H1 (cell line): ENCODE data around the gene DRGX. TPM values are rescaled to one million over a fixed set of nuclear protein-coding genes. Genes with fewer than 3 reads are reported as not detected.

ENCODE experiments used
- CTCF ChIA-PET: fragments of 300-600 bp; sonication (Branson Sonifier 250); formaldehyde crosslinking; loops from one replicate; lab custom pipeline; 2021; ENCODE audit not compliant: partially characterized antibody; lab: Charles Lee
- POLR2A ChIA-PET: fragments of 300-600 bp; sonication (Branson Sonifier 250); formaldehyde crosslinking; loops from one replicate; lab custom pipeline; 2021; ENCODE audit warnings: inconsistent platforms; ENCODE audit not compliant: partially characterized antibody; lab: Charles Lee
- DNase-seq, 2 experiments: peaks; one replicate each; pipeline versions ENCODE4 v3.0.0 to v3.0.0-alpha.2; 2010 to 2022; ENCODE audit warnings: low spot score in 2 of 2, low read depth in 1 of 2, mixed read lengths in 1 of 2
- FAIRE-seq: peaks from 2 replicates; lab custom pipeline; 2011; peaks lifted over from hg19 to GRCh38; lab: Jason Lieb, UNC
- H2AFZ ChIP-seq: 2 replicates; pipeline ENCODE4 v1.8.1; 2012; ENCODE audit warnings: low read length, inconsistent platforms
- H2AK5ac ChIP-seq: 2 replicates; pipeline ENCODE4 v1.6.1; 2013; ENCODE audit warnings: low read depth, low read length
- H2BK120ac ChIP-seq: replicated peaks from 2 replicates; pipeline ENCODE3; 2013; ENCODE audit warnings: low read depth, low read length, inconsistent platforms
- H2BK12ac ChIP-seq: 2 replicates; pipeline ENCODE4 v1.6.1; 2013; ENCODE audit warnings: low read depth, low read length
- H2BK15ac ChIP-seq: 2 replicates; pipeline ENCODE4 v1.6.1; 2013; ENCODE audit warnings: low read length
- H2BK20ac ChIP-seq: 2 replicates; pipeline ENCODE4 v1.6.1; 2013; ENCODE audit warnings: low read length
- H2BK5ac ChIP-seq: 2 replicates; pipeline ENCODE4 v1.6.1; 2013; ENCODE audit warnings: low read depth, low read length
- H3K14ac ChIP-seq: 2 replicates; pipeline ENCODE4 v1.6.1; 2013; ENCODE audit warnings: inconsistent platforms; ENCODE audit not compliant: insufficient read length
- H3K18ac ChIP-seq: 2 replicates; pipeline ENCODE4 v1.6.1; 2013; ENCODE audit warnings: low read length; ENCODE audit errors: extremely low read depth
- H3K23ac ChIP-seq: 2 replicates; pipeline ENCODE4 v1.6.1; 2013; ENCODE audit warnings: inconsistent platforms; ENCODE audit not compliant: insufficient read length
- H3K23me2 ChIP-seq: 2 replicates; pipeline ENCODE4 v1.6.1; 2013; ENCODE audit warnings: low read depth, low read length
- H3K27ac ChIP-seq: 2 replicates; pipeline ENCODE4 v1.6.1; 2011; ENCODE audit warnings: low read depth, low read length, inconsistent platforms
- H3K27me3 ChIP-seq, 4 experiments: replicated peaks in 1 of 4; 1 replicate in 1 of 4; 2 replicates in 3 of 4; pipeline versions ENCODE4 v1.6.1 to v1.8.1; 2011 to 2013; ENCODE audit warnings: low read length in 3 of 4, mild to moderate bottlenecking in 3 of 4, inconsistent platforms in 2 of 4, mixed read lengths in 2 of 4, moderate library complexity in 1 of 4; ENCODE audit not compliant: control insufficient read depth in 3 of 4, insufficient read depth in 3 of 4; ENCODE audit errors: extremely low read depth in 1 of 4
- H3K36me3 ChIP-seq, 4 experiments: 2 replicates each; pipeline versions ENCODE4 v1.6.1 to v1.8.1; 2011 to 2013; ENCODE audit warnings: mild to moderate bottlenecking in 4 of 4, low read length in 3 of 4, moderate library complexity in 2 of 4, control low read depth in 1 of 4, inconsistent platforms in 1 of 4; ENCODE audit not compliant: insufficient read depth in 4 of 4, control insufficient read depth in 2 of 4
- H3K4ac ChIP-seq: replicated peaks from 2 replicates; pipeline ENCODE3; 2013; ENCODE audit warnings: low read length, low read depth, mixed read lengths, inconsistent platforms; ENCODE audit not compliant: insufficient read length
- H3K4me1 ChIP-seq, 4 experiments: replicated peaks in 1 of 4; 1 replicate in 1 of 4; 2 replicates in 3 of 4; pipeline versions ENCODE4 v1.6.1 to v1.8.1; 2011 to 2013; ENCODE audit warnings: low read length in 3 of 4, inconsistent platforms in 2 of 4, mixed read lengths in 1 of 4; ENCODE audit not compliant: insufficient read depth in 4 of 4, control insufficient read depth in 3 of 4
- H3K4me2 ChIP-seq, 2 experiments: 2 replicates each; pipeline versions ENCODE4 v1.6.1 to v1.8.1; 2011 to 2013; ENCODE audit warnings: low read depth in 2 of 2, low read length in 2 of 2, control low read depth in 1 of 2, inconsistent platforms in 1 of 2, mild to moderate bottlenecking in 1 of 2; ENCODE audit not compliant: insufficient read depth in 1 of 2
- H3K4me3 ChIP-seq, 4 experiments: fragments of 200-600, 300-600 bp in 1 of 4; sonication (generic), shearing (Covaris generic), sonication (Bioruptor Twin) in 1 of 4; 2 replicates each; pipeline versions ENCODE4 v1.5.1 to v1.8.1; 2011 to 2016; ENCODE audit warnings: low read length in 4 of 4, low read depth in 3 of 4, control low read depth in 2 of 4, inconsistent platforms in 2 of 4, mild to moderate bottlenecking in 2 of 4, mixed read lengths in 1 of 4, moderate library complexity in 1 of 4; ENCODE audit not compliant: insufficient read depth in 2 of 4; ENCODE audit errors: extremely low read depth in 1 of 4
- H3K56ac ChIP-seq: replicated peaks from 2 replicates; pipeline ENCODE3; 2013; ENCODE audit warnings: low read depth, mild to moderate bottlenecking, mixed read lengths, low read length, inconsistent platforms; ENCODE audit not compliant: insufficient read length
- H3K79me1 ChIP-seq: 2 replicates; pipeline ENCODE4 v1.6.1; 2013; ENCODE audit warnings: low read depth, low read length, control low read depth
- H3K79me2 ChIP-seq, 2 experiments: 2 replicates each; pipeline versions ENCODE4 v1.6.1 to v1.8.1; 2012 to 2013; ENCODE audit warnings: low read length in 2 of 2, mild to moderate bottlenecking in 2 of 2, inconsistent platforms in 1 of 2; ENCODE audit not compliant: insufficient read depth in 2 of 2, control insufficient read depth in 1 of 2
- H3K9ac ChIP-seq, 4 experiments: replicated peaks in 1 of 4; 1 replicate in 1 of 4; 2 replicates in 3 of 4; pipeline versions ENCODE4 v1.6.1 to v1.8.1; 2011 to 2013; ENCODE audit warnings: low read depth in 3 of 4, low read length in 3 of 4, control low read depth in 2 of 4, mild to moderate bottlenecking in 2 of 4, moderate library complexity in 2 of 4, inconsistent platforms in 1 of 4; ENCODE audit errors: extremely low read depth in 1 of 4
- H3K9me3 ChIP-seq, 2 experiments: 2 replicates each; pipeline versions ENCODE4 v1.6.1 to v1.8.1; 2012 to 2013; ENCODE audit warnings: mild to moderate bottlenecking in 2 of 2, moderate library complexity in 2 of 2, control low read depth in 1 of 2, inconsistent platforms in 1 of 2, low read depth in 1 of 2, low read length in 1 of 2, mixed read lengths in 1 of 2; ENCODE audit not compliant: insufficient read depth in 2 of 2
- H4K20me1 ChIP-seq, 2 experiments: replicated peaks in 1 of 2; 2 replicates each; pipeline versions ENCODE3 to v1.8.1; 2011 to 2013; ENCODE audit warnings: inconsistent platforms in 2 of 2, low read length in 2 of 2, mild to moderate bottlenecking in 1 of 2; ENCODE audit not compliant: insufficient read depth in 2 of 2, control insufficient read depth in 1 of 2
- H4K5ac ChIP-seq: 2 replicates; pipeline ENCODE4 v1.6.1; 2013; ENCODE audit warnings: low read length, low read depth, mixed read lengths, inconsistent platforms; ENCODE audit not compliant: insufficient read length
- H4K8ac ChIP-seq: 2 replicates; pipeline ENCODE4 v1.8.0; 2013; ENCODE audit warnings: mild to moderate bottlenecking, moderate library complexity, low read length, inconsistent platforms; ENCODE audit not compliant: insufficient read depth; ENCODE audit errors: extremely low read depth
- H4K91ac ChIP-seq: replicated peaks from 2 replicates; pipeline ENCODE3; 2013; ENCODE audit warnings: low read length, mixed read lengths, inconsistent platforms; ENCODE audit not compliant: insufficient read length
- EZH2 ChIP-seq: fragments of 200-600 bp; sonication (generic); IDR thresholded peaks from 2 replicates; pipeline ENCODE4 v1.7.1; 2012; ENCODE audit warnings: low read depth, mild to moderate bottlenecking, moderate library complexity, low read length, inconsistent platforms; ENCODE audit not compliant: severe bottlenecking
- POU5F1 ChIP-seq: IDR thresholded peaks from 2 replicates; pipeline ENCODE4 v1.6.1; 2011; ENCODE audit warnings: low read depth, mild to moderate bottlenecking, low read length, moderate library complexity
- SIN3A ChIP-seq, 2 experiments: IDR thresholded peaks in 1 of 2; conservative IDR thresholded peaks in 1 of 2; 2 replicates each; pipeline ENCODE4 v1.6.1; 2011 to 2012; ENCODE audit warnings: low read length in 2 of 2, improper control_type of control experiment in 1 of 2, low read depth in 1 of 2, mild to moderate bottlenecking in 1 of 2
- TAF7 ChIP-seq: optimal IDR thresholded peaks from 2 replicates; pipeline ENCODE3; 2011; ENCODE audit warnings: low read depth, mild to moderate bottlenecking, inconsistent platforms, low read length, moderate library complexity, borderline replicate concordance
- WGBS, 2 experiments: shearing (Covaris generic) in 1 of 2; methylation state at CpG; one replicate each; pipeline versions ENCODE4 v1.1.6 to v1.1.7; 2013 to 2015; ENCODE audit warnings: low lambda C conversion rate in 2 of 2, mixed read lengths in 2 of 2, inconsistent platforms in 1 of 2, low coverage in 1 of 2, missing lambda C conversion rate in 1 of 2; ENCODE audit not compliant: insufficient replicate concordance in 2 of 2, insufficient coverage in 1 of 2, insufficient read length in 1 of 2; ENCODE audit errors: extremely low coverage in 1 of 2, missing lambda C conversion rate in 1 of 2; 5-methylcytosine and 5-hydroxymethylcytosine counted together
- polyA plus RNA-seq, 7 experiments: library from polyadenylated mRNA; depleted of rRNA in 3 of 7; stranded (reverse) in 5 of 7; unstranded in 2 of 7; fragments of >200 nt in 5 of 7; fragments of 200-250 nt in 2 of 7; gene quantifications; 1 replicate in 5 of 7; 2 replicates in 1 of 7; 4 replicates in 1 of 7; pipeline versions ENCODE4 v1.2.1 to v1.2.3, GENCODE V29; 2011 to 2013; ENCODE audit warnings: missing spikeins in 2 of 7, mixed read lengths in 2 of 7
- total RNA-seq: library from RNA; stranded (reverse); fragmentation: NEBNext Ultra II Directional; extraction: Animal tissue kit (Norgen Biotek cat#: 25700); gene quantifications from 2 replicates; pipeline ENCODE4 v1.2.1, GENCODE V29; 2021
- TF ChIP-seq, protein P1 (sequence below), 3 experiments: IDR thresholded peaks; 1 replicate in 2 of 3; 2 replicates in 1 of 3; pipeline versions ENCODE4 v1.5.1 to v1.6.1; 2011; ENCODE audit warnings: low read length in 3 of 3, mild to moderate bottlenecking in 3 of 3, inconsistent platforms in 2 of 3, low read depth in 1 of 3, moderate library complexity in 1 of 3; ENCODE audit not compliant: insufficient read depth in 1 of 3; ENCODE audit errors: control extremely low read depth in 1 of 3

The DRGX gene
- total and polyA plus RNA-seq, 2 of the 8 experiments (the other 6 are each of a cell fraction or from before 2014, with no cell fraction given) = not detected

DNA sequence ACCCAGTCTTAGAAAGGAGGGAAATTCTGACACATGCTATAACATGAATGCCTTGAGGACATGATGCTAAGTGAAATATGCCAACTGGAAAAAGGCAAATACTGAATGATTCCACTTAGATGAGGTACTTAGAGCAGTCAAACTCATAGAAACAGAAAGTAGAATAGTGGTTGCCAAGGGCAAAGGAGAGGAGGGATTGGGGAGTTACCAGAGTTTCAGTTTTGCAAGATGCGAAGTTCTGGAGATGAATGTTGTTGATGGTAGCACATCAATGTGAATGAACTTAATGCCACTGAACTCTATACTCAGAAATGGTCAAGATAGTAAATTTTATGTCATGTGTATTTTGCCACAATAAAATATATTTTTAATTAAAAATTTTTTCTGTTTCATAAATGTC lies 38.9 kb downstream of the DRGX start:
- no peak overlapping the region for H3K56ac ChIP-seq
- no peak overlapping the region for H4K91ac ChIP-seq
- H3K14ac ChIP-seq = no peak overlapping the region
- H3K9me3 ChIP-seq = no peaks in the 10 kb centered on the region
- H3K27ac ChIP-seq = no peak overlapping the region
- H2BK5ac ChIP-seq = no peak overlapping the region
- no peaks in the 10 kb centered on the region for H3K79me2 ChIP-seq
- no peak overlapping the region for H4K8ac ChIP-seq
- no peak overlapping the region for H3K23ac ChIP-seq
- FAIRE-seq = no peak
- H2BK120ac ChIP-seq = no peak overlapping the region
- no peak overlapping the region for H3K18ac ChIP-seq
- TF ChIP-seq SIN3A (conservative IDR thresholded peaks at IDR 0.05 in 1 of 2, IDR thresholded peaks at IDR 0.05 in 1 of 2; ENCODE audit: low read depth in 1 of 2, low read length in 2 of 2) (no peak), EZH2 (no peak), TAF7 (no peak), POU5F1 (no peak)
- TF ChIP-seq, protein P1, sequence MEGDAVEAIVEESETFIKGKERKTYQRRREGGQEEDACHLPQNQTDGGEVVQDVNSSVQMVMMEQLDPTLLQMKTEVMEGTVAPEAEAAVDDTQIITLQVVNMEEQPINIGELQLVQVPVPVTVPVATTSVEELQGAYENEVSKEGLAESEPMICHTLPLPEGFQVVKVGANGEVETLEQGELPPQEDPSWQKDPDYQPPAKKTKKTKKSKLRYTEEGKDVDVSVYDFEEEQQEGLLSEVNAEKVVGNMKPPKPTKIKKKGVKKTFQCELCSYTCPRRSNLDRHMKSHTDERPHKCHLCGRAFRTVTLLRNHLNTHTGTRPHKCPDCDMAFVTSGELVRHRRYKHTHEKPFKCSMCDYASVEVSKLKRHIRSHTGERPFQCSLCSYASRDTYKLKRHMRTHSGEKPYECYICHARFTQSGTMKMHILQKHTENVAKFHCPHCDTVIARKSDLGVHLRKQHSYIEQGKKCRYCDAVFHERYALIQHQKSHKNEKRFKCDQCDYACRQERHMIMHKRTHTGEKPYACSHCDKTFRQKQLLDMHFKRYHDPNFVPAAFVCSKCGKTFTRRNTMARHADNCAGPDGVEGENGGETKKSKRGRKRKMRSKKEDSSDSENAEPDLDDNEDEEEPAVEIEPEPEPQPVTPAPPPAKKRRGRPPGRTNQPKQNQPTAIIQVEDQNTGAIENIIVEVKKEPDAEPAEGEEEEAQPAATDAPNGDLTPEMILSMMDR (IDR thresholded peaks at IDR 0.05; ENCODE audit: control extremely low read depth in 1 of 3, insufficient read depth in 1 of 3, low read depth in 1 of 3, low read length in 3 of 3) = no peak
- no peak overlapping the region for H2BK20ac ChIP-seq
- POLR2A ChIA-PET = no interaction called here
- no peaks in the 10 kb centered on the region for H3K27me3 ChIP-seq
- H3K4me2 ChIP-seq = no peak overlapping the region
- H2AK5ac ChIP-seq = no peak overlapping the region
- H2BK15ac ChIP-seq = no peak overlapping the region
- H4K20me1 ChIP-seq = no peaks in the 10 kb centered on the region
- no peak overlapping the region for H3K4ac ChIP-seq
- H3K4me3 ChIP-seq = no peak overlapping the region
- H3K4me1 ChIP-seq = peaks cover 0 to 10% (median 7%) of the 10 kb centered on the region in 4 experiments; a peak in 5 of 7 replicates
- no peak overlapping the region for H3K9ac ChIP-seq
- no peaks in the 10 kb centered on the region for H3K36me3 ChIP-seq
- no peaks in the 10 kb centered on the region for H3K79me1 ChIP-seq
- no peak for DNase-seq
- no peak overlapping the region for H2BK12ac ChIP-seq
- CTCF ChIA-PET = interaction anchor here (0.6 kb wide), 1 partner anchor 25 kb away, joined by 4 read pairs; no protein-coding TSS in a partner anchor
- no peak overlapping the region for H4K5ac ChIP-seq
- no peaks in the 10 kb centered on the region for H3K23me2 ChIP-seq
- no peak overlapping the region for H2AFZ ChIP-seq
- WGBS, 2 experiments = 81% methylated on average over 1 of the region's 1 CpG; no CpG with 5 or more reads in 1 of the 2 experiments
